HEK293 (cell line): Measurements from ENCODE around the gene SPTLC3.

Experiments
- CTCF ChIP-seq: fragments of 450-650 bp; formaldehyde crosslinking; IDR thresholded peaks from 2 replicates; pipeline ENCODE4 v1.5.1; 2016; ENCODE audit warnings: missing biosample characterization, missing genetic modification characterization
- GLI4 ChIP-seq: fragments of 450-650 bp; formaldehyde crosslinking; IDR thresholded peaks from 2 replicates; pipeline ENCODE4 v1.5.1; 2016; ENCODE audit warnings: missing biosample characterization, missing genetic modification characterization
- KLF10 ChIP-seq: fragments of 450-650 bp; IDR thresholded peaks from 2 replicates; pipeline ENCODE4 v1.5.1; 2018; ENCODE audit warnings: missing biosample characterization, mild to moderate bottlenecking, missing genetic modification characterization
- TCF7L2 ChIP-seq: IDR thresholded peaks from 2 replicates; pipeline ENCODE4 v1.6.1; 2011; ENCODE audit warnings: low read depth, mild to moderate bottlenecking, inconsistent platforms, low read length, moderate library complexity, borderline replicate concordance
- ZFP3 ChIP-seq: fragments of 450-650 bp; formaldehyde crosslinking; IDR thresholded peaks from 2 replicates; pipeline ENCODE4 v1.5.1; 2016; ENCODE audit warnings: low read depth, missing biosample characterization, missing genetic modification characterization
- ZNF239 ChIP-seq: fragments of 450-650 bp; formaldehyde crosslinking; IDR thresholded peaks from 2 replicates; pipeline ENCODE4 v1.5.1; 2016; ENCODE audit warnings: missing biosample characterization, missing genetic modification characterization
- ZNF302 ChIP-seq: fragments of 450-650 bp; formaldehyde crosslinking; IDR thresholded peaks from 2 replicates; pipeline ENCODE4 v1.5.1; 2016; ENCODE audit warnings: missing biosample characterization, missing genetic modification characterization, low read depth
- ZNF548 ChIP-seq: fragments of 450-650 bp; formaldehyde crosslinking; IDR thresholded peaks from 2 replicates; pipeline ENCODE4 v1.5.1; 2016; ENCODE audit warnings: missing biosample characterization, missing genetic modification characterization

- no peak for TF ChIP-seq ZFP3 (tag by site-specific recombination)
- TF ChIP-seq ZNF548 (tag by site-specific recombination), result no peak
- TF ChIP-seq KLF10 (tag by site-specific recombination), result no peak
- no peak for TF ChIP-seq CTCF
- no peak for TF ChIP-seq ZNF239 (tag by site-specific recombination)
- TF ChIP-seq ZNF302 (tag by site-specific recombination), result no peak
- no peak for TF ChIP-seq TCF7L2
- TF ChIP-seq GLI4 (tag by site-specific recombination), result no peak
Observed at GRCh38 chr20:12978613-12979495, 29.9 kb upstream of the SPTLC3 start.
